Kasumi-1 (cell line): ENCODE measurements around the gene RNF34.
"Not testable (repeated sequence)": the region's sequence is repeated elsewhere in the genome, so short reads cannot be mapped to it uniquely, and the experiment has no call there.

Experiments
- DNase-seq, 2 experiments: peaks; one replicate each; lab custom pipeline; 2025; lab: John Stamatoyannopoulos, UW

RNF34 gene

DNA sequence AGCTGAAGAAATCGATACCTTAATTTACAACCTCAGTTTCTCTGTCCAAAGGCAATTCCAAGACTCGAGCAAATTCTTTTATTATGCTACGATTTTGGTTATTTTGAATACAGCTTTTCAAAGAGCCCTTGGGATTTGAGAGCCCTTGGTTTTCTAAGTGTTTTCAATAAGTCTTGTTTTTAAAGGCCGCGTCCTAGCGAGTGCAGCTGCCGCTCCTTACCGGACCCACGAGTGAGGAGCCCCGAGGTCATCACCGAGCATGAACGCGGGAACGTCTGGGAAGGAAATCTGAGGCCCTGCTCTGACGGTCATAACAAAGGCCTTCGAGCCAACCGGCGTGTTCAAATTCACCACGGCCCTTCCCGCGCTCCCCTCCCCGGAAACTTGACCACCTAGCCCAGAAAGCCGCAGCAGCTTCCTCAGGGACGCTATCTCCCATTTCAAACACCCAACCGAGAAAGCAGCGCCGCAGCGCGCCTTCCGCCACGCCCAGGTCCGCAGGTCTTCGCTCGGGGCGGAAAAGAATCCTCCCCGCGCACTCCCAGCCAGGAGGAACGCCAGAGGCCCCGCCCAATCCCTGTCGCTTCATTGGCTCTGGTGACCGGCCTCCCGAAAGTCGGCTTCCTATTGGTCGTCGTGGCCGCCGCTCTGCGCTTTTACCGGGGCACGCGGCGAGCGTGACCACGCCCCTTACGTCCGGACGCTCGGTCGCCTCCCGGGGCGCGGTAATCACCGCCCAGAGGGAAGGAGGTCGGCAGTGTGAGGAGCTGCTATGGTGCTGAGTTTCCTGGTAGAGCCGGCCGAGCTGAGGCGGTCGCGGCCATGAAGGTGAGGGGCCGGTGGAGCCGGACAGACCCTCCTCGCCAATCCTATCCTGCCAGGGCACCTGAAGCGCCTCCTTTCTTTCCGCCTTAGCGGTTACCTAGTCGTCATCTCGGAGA lies at the start of gene RNF34:
TSS of gene RNF34 (plus strand) at position 728 of the 941 bp plus-strand sequence. CDS start at position 823, 95 bp downstream.
- peak; percentile 98 for DNase-seq

DNA sequence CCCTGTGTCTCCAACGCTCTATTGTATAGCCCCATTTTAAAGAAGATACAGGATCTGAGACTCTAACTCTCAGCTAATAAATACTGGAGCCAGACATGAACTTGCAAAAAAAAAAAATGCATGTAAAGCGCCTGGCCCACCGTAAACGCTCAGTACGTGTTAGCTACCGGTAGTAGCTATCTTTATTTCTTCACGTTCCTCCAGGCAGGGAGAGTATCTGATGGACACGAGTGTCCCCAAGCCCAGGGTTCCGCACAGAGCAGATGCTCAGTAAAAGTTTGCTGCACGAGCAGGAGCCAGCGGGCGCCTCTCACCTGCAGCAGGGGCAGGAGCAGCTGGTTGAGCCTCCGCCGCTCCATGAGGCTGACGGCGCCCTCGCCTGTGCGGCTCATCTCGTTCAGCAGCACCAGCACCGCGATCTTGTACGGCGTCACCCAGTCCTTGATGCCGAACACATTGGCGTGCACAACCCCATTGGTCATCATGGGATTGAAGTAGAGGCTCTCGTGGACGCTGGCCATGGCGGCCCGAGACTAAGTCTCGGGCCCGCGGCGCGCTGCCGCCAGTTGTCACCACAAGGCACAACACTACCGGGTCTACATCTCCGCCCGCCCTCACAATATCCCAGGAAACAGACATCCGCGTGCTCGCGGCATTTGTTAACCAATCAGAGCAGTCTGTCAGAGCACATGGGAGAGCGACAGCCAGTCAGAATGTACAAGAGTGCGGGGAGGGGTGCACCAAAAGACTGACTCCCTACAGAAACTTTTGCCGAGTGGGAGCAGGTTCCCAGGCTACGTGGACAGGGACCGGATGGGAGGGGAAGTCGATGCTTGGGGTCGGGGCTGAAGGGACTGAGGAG lies 47.9 kb upstream of the RNF34 start, which contains the start of gene ANAPC5:
TSS of gene ANAPC5 (minus strand) at position 592 of the 862 bp plus-strand sequence. CDS start at position 521, 71 bp downstream.
- peak; percentile 100 for DNase-seq

- peak in 1 of 2 experiments; percentile 81 for DNase-seq
Measured at GRCh38 chr12:121352682-121353018, 47.3 kb upstream of the RNF34 start.

- DNase-seq: no peak
Measured at GRCh38 chr12:121355818-121356217, 44.1 kb upstream of the RNF34 start.

DNA sequence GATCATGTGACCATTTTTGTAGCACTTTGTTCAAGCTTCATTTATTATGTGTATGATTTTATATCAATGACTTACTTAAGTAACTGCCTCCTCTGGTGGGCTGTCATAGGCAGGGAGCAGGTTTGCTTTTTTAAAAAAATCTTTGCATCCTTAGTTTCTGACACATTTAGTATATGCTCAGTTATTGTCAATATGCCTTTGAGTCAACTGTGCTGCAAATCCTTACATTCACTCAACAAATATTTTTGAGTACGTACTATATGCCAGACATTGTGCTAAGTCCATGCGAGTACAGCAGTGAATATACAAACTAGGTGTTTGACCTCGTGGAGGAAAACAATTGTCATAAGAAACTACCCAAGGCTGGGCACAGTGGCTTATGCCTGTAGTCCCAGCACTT lies 43.3 kb upstream of the RNF34 start:
- no peak for DNase-seq

GRCh38 chr12:121357331-121357730 lies 42.6 kb upstream of the RNF34 start:
- DNase-seq: no peak

DNA sequence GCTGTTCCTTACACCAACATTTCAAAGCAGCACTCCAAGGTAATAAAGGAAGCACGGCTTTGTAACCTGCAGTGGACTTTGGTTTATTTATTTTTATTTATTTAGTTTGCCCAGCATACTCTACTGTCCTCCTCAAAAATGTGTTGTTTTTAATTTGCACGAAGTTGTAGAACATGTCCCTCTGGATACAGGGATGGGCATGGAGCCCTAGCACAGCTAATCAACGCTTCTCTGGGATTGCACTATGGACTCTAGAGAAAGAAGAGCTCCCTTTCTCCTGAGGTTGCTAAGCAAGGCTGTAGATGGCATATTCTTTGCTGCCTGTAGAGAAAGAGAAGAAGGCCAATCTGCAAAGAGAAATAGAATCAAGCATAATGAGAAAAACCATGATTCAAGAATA lies 41.8 kb upstream of the RNF34 start:
- DNase-seq: no peak

GRCh38 chr12:121364683-121365121 lies 35.2 kb upstream of the RNF34 start:
- DNase-seq: no peak

GRCh38 chr12:121365416-121366062 lies 34.4 kb upstream of the RNF34 start:
- DNase-seq: no peak

DNA sequence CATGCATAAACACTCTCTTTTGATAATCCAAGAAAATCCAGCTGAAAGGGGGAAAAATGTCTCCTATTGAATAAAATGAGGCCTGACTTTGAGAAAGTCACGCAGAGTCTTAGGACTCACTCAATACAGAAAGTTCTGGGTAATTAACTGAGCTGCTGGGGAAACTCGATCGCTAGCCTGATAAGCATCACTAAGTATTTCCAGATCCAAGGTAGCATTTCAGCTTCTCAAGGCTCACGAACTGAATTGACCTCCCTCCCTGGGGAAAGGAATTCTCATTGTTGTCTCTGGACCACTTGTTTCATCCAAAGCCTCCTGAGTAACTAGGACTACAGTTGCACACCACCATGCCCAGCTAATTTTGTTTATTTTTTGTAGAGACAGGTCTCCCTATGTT lies 33.9 kb upstream of the RNF34 start:
- no peak for DNase-seq

DNA sequence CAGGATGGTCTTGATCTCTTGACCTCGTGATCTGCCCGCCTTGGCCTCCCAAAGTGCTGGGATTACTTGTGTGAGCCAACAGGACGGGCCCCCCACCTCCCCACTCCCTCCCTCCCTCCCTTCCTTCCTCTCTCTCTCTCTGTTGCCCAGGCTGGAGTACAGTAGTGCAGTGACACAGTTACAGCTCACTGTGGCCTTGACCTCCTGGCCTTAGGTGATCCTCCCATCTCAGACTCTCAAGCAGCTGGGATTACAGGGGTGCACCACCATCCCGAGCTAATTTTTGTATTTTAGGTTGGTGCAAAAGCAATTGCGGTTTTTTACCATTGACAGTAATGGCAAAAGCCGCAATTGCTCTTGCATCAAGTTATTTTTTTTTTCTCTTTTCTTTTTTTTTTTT lies 28.5 kb upstream of the RNF34 start:
- DNase-seq: no peak

- no peak for DNase-seq
Measured at GRCh38 chr12:121373755-121374154, 26.2 kb upstream of the RNF34 start.

GRCh38 chr12:121374336-121374735 lies 25.6 kb upstream of the RNF34 start:
- DNase-seq: not testable (repeated sequence)

DNA sequence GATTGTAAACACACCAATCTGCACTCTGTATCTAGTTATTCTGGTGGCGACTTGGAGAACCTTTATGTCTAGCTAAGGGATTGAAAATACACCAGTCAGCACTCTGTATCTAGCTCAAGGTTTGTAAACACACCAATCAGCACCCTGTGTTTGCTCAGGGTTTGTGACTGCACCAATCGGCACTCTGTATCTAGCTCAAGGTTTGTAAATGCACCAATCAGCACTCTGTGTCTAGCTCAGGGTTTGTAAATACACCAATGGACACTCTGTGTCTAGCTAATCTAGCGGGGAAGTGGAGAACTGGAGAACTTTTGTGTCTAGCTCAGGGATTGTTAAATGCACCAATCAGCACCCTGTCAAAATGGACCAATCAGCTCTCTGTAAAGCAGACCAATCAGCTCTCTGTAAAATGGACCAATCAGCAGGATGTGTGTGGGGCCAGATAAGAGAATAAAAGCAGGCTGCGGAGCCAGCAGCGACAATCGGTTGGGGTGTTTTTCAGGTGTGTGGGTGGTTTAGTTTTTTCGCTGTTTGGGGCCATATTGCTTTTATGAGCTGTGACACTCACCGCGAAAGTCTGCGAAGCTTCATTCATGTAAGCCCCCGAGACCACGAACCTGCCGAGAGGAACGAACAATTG lies 24.9 kb upstream of the RNF34 start:
- not testable (repeated sequence) for DNase-seq

DNA sequence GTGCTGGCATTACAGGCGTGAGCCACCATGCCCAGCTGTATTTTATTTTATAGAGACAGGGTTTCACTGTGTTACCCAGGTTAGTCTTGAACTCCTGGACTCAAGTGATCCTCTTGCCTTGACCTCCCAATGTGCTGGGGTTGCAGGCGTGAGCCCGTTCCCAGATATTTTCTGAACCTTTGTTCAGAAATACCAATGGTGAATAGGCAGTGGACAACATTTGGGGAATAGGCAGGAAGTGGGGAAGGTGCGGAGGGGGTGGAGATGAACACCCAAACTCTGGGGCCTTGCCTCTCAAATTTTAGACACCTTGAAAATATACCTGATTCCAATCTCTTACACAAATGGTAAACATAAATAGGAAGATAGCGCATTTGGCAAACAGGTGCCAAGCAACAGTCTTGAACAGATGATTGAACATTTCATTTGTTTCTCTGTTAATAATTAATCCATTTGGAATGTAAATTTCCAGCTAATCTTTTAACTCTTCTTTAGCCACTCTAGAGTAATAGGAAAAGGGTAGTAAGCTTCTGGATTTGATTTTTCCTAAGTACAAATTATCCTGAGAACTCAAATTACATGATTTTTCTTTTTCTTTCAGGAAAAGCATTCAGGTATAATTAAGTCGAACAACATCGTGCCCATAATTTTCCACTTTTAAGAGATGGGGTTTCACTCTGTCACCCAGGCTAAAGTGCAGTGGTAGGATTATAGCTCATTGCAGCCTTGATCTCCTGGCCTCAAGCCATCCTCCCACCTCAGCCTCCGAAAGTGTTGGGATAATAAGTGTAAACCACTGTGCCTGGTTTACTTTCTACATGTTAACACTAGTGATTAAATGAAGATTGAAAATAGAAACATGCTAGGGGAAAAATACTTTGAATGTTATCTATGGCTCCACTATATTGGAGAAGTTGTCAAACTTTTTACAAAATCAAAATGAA lies 22.9 kb upstream of the RNF34 start:
- no peak for DNase-seq

DNA sequence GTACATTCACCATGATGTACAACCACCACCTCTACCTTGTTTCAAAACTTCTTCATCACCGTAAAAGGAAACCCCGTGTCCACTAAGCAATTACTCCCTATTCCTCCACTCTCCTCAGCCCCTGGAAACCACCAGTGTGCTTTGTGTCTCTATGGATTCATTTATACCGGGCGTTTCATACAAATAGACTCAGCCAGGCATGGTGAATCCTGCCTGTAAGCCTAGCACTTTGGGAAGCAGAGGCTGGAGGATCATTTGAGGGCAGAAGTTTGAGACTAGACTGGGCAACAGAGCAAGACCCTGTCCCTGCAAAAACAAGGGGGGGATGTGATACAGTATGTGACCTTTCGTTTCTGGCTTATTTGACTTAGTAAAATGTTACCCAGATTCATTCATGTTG lies 21.2 kb upstream of the RNF34 start:
- DNase-seq: no peak

GRCh38 chr12:121379945-121380344 lies 20.0 kb upstream of the RNF34 start:
- DNase-seq: no peak

GRCh38 chr12:121383601-121384021 lies 16.3 kb upstream of the RNF34 start:
- DNase-seq: no peak

- DNase-seq: not testable (repeated sequence)
Measured at GRCh38 chr12:121384891-121385290, 15.0 kb upstream of the RNF34 start.

- no peak for DNase-seq
Measured at GRCh38 chr12:121388421-121388981, 11.4 kb upstream of the RNF34 start.
